C4-2B (cell line): ENCODE data around the gene SLC11A1.

Experiments
- ZFX ChIP-seq: fragments of 450-650 bp; IDR thresholded peaks from 2 replicates; pipeline ENCODE4 v1.6.1; 2017
- TF ChIP-seq, protein P1 (sequence below): fragments of 450-650 bp; conservative IDR thresholded peaks from 2 replicates; pipeline ENCODE4 v1.5.1; 2017; ENCODE audit warnings: mild to moderate bottlenecking

DNA sequence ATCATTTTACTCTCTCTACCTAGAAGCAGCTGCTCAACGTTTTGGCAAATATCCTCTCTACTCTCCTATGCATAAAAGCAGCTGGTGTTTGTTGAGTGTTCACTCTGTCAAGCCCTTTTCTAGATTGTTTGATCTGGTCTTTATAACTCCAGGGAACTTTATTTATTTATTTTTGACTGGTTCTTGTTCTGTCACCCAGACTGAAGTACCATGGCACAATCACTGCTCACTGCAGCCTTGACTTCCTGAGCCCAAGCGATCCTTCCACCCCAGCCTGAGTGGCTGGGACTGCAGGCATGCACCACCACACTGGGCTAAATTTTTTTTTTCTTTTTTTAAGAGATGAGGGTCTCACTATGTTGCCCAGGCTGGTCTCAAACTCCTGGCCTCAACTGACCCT lies 12.7 kb upstream of the SLC11A1 start:
- TF ChIP-seq, protein P1, sequence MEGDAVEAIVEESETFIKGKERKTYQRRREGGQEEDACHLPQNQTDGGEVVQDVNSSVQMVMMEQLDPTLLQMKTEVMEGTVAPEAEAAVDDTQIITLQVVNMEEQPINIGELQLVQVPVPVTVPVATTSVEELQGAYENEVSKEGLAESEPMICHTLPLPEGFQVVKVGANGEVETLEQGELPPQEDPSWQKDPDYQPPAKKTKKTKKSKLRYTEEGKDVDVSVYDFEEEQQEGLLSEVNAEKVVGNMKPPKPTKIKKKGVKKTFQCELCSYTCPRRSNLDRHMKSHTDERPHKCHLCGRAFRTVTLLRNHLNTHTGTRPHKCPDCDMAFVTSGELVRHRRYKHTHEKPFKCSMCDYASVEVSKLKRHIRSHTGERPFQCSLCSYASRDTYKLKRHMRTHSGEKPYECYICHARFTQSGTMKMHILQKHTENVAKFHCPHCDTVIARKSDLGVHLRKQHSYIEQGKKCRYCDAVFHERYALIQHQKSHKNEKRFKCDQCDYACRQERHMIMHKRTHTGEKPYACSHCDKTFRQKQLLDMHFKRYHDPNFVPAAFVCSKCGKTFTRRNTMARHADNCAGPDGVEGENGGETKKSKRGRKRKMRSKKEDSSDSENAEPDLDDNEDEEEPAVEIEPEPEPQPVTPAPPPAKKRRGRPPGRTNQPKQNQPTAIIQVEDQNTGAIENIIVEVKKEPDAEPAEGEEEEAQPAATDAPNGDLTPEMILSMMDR, result no peak
- no peak for TF ChIP-seq ZFX
